Measurements from ENCODE around the gene ZNF609.

ZNF609 gene, protein sequence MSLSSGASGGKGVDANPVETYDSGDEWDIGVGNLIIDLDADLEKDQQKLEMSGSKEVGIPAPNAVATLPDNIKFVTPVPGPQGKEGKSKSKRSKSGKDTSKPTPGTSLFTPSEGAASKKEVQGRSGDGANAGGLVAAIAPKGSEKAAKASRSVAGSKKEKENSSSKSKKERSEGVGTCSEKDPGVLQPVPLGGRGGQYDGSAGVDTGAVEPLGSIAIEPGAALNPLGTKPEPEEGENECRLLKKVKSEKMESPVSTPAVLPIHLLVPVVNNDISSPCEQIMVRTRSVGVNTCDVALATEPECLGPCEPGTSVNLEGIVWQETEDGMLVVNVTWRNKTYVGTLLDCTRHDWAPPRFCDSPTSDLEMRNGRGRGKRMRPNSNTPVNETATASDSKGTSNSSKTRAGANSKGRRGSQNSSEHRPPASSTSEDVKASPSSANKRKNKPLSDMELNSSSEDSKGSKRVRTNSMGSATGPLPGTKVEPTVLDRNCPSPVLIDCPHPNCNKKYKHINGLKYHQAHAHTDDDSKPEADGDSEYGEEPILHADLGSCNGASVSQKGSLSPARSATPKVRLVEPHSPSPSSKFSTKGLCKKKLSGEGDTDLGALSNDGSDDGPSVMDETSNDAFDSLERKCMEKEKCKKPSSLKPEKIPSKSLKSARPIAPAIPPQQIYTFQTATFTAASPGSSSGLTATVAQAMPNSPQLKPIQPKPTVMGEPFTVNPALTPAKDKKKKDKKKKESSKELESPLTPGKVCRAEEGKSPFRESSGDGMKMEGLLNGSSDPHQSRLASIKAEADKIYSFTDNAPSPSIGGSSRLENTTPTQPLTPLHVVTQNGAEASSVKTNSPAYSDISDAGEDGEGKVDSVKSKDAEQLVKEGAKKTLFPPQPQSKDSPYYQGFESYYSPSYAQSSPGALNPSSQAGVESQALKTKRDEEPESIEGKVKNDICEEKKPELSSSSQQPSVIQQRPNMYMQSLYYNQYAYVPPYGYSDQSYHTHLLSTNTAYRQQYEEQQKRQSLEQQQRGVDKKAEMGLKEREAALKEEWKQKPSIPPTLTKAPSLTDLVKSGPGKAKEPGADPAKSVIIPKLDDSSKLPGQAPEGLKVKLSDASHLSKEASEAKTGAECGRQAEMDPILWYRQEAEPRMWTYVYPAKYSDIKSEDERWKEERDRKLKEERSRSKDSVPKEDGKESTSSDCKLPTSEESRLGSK (N-terminal part only)

DNA sequence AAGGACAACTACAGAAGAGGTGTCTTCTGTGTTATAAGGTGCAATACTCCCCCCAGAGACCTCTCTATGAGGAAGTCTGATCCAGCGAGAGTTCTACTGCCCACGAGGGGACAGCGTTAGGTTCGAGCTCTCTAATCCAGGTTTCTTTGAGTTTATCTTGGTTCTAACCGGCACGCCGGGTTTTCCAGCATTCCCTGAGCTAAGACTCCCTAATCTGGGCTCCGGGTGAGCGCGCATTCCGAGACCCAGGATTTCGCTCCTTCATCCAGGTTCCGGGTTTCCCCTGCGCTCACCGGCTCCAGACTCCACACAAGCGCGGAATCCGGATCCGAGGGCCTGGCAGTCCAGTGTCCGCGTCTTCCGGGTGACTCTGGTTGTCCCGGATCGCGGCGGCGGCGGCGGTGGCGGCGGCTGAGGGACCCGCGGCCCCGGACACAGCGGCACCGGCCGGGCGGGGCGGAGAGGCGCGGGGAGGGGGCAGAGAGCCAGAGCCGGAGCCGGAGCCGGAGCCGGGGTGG is at the start of gene ZNF609:
Gene ZNF609 (plus strand): TSS at position 373 of the 518 bp plus-strand sequence. CDS start 38,842 bp downstream, outside the sequence.
- no peak for DNase-seq

DNA sequence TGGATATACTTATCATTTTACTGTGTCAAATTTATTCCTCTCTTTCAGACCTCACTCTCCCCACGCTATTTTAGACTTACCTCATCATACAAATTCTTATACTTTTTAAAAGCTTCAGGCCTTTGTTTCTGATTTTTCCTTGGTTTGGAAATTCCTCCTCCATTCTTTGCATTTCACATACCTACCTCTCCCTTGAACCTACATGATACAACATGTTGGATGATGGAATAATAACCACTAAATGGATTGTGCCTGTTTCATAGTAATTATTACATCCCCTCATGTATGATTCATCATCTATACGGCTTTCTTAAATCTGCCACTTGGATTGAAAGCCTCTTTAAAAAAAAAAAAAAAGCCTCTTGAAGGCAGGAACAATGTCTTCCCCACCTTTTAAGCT is 48.2 kb upstream of the ZNF609 start:
- DNase-seq, result no peak

DNA sequence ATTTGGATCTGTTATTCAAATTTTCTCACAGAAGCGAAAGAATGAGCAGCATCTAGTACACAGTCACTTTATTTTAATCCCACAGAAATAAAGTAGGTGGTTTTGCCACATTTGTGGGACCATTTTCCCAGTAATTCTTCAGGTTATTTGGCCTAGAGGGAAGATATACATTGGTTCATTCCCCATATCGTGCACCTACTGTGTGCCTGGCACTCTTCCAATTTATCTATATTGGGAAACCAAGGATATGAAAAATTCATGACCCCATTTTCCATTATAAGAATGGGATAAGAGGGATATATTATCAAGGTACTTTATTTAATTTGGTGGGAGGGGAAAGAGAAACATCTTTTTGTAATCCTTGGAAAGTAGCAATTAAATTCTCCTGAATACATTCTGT is 37.7 kb upstream of the ZNF609 start:
- DNase-seq, result no peak

DNA sequence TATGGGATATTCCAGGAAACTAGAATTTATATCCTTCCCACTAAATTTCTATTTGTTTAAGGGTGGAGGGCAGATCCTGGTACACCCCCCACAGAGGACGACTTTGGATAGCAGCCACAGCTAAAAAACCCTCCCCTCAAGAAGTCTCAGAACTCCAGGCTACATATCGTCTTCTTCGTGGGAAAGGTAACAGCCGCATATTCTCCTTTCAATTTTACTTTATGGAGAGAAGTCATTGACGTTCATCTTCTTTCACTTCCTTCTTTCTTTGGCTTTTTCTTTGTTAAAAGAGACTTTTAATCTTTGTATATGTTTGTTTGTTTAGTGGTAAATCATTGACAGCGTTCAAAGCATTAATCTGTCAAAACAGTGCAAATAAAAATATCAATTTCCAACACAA is 36.4 kb upstream of the ZNF609 start:
- DNase-seq, result no peak

DNA sequence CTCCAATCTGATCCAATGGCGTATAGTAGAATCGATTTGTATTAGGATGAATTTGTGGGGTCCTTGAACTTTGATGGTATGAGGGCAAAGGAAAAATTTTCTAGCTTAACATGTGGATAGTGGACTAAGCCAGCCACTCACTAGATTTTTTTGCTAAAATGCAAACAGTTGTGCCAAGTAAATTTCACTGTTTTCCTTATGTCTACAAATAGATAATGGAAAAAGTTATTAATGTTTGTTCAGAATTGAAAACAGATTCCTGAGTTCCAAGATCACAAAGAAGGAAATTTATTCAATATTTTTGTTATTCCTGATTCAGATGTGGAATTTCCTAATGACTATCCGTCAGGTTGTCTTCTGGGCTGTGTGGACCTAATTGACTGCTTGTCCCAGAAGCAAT is 35.2 kb upstream of the ZNF609 start:
- DNase-seq, result no peak

DNA sequence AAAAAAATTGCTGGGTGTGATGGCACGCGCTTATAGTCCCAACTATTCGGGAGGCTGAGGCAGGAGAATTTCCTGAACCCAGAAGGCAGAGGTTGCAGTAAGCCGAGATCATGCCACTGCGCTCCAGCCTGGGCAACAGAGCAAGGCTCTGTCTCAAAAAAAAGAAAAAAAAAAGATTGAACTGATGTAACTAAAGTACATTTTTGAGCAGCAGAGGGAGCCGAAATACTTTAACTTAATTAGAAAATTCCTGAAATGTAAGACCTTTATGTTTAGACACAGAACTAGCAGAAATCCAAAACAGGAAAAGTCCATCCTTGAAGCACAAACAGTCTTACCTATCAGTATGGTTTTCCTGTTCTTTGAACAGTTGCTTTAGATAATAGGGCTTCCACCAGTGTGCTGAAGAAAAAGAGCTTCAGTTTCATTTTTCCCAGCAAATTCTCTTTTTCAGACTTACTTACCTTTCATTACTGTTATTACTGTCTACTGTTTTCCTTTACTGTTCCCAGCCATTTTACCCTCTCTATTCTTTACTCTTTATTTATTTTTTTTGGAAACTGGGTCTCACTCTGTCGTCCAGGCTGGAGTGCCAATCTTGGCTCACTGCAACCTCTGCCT is 33.4 kb upstream of the ZNF609 start:
- DNase-seq, result no peak

DNA sequence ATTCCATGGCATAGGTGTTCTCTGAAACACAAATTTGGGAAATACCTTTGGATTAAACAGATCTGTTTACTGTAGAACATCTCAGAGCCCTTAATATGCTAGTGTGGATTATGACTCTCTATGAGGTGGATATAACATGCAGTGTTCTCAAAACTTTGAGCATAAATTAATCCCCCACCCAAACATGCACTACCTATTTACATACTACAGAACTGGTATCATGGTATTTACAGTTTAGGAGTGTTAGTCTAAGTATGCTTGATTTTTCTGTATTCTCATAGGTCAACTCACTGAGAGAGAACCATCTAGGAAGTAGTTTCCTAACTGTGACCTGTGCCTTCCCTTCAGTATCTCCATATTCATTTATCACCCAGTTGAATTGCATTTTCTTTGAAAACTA is 30.9 kb upstream of the ZNF609 start:
- DNase-seq, result no peak

DNA sequence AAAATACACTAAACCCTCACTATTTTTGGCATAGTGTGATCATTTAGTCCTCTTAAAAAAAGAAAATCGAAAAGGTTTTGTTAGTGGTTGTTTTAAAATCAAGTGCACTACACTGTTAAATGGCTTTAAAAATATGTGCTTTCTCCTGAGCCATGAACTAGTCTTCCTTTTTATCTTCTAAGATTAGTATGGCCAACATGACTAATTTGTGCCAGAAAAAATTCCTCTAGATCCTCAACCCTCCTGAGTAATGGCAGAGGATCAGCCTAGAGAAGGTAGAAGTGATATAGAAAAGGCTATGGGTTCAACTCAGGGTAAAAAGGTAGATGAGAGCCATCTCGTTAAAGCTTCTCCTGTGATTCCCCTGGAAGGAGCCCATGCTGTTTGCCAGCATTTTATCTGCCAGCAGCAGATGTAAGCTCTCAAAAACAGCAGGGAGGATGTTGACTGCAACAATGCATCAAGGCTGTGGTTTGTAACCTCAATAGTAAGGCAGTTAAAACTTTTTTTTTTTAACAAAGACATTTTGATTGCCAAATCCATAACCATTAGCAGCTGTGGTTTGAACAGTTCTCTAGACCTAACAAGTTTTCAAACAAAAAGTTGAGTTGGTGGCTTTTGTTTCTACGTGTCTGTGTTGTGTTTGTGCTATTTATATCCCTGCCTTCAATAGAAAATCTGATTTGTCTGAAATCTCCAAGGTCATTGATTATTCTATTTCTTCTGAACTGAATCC is 30.2 kb upstream of the ZNF609 start:
- DNase-seq, result peak; percentile 78

DNA sequence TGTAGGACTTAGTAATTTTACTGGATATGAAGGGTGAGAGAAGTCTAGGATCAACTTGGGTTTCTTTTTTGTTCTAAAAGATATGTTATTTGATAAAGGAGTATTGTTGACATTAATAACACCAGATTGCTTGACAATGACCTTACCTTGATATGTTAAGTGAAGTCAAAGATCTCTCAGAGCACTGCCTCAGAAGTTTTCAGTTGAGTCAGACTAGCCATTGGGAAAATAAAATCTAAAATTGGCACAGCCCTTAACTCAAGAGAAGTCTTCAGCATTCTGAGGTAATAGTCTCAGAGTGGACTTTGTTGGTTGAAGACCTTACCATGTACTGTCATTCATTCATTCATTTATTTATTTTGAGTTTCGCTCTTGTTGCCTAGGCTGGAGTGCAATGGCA is 22.4 kb upstream of the ZNF609 start:
- no peak for DNase-seq

DNA sequence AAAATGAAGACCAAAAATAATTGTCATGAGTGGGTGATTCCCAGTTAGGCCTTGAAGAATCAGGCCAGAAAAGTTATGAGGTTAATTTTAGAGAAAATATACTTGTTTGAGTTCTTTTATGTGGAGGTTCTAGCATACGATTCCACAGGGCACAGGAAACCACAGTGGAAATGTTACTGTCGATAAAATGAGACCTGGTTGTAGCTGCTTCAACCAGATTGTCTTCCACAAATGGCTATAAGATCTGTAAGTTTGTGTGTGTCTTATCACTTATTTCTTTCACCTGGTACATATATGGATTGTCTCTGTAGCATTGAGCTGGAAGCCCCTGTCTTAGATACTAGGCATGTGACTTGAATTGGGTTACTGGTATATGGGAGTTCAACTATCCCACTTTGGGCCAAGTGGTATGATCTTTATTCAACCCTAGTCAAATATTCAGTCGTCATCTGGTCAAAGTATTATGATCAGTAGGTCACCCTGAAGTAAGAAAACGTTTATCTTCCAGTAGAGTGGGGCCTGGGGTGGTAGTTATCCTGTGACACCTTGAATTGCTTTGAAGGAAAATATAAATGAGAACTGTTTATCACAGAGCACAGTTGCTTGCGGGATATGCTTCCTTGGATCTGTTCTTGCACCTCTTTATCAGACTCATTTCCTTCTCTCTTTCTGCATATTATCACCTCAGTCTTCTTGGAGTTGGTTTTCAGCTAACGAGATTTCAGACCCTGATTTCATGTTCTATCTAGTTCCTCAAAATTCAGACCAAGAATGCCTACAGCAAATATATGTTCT is 21.5 kb upstream of the ZNF609 start:
- no peak for DNase-seq

DNA sequence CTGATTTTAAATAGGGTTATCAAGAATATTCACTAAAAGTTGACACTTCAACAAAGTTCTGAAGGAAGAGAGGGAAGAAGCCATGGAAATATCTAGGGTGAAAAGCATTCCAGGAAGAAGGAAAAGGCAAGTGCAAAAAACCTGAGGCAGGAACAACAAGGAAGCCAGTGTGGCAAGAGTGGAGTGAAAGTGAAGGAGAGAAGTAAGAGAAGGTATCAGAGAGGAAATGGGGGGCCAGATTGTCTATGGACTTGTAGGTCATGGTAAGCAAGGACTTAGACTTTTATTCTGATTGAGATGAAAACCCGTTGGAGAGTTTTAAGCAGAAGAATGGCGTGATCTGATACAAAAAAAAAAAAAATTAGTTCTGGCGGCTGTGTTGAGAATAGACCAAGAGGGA is 18.5 kb upstream of the ZNF609 start:
- no peak for DNase-seq

DNA sequence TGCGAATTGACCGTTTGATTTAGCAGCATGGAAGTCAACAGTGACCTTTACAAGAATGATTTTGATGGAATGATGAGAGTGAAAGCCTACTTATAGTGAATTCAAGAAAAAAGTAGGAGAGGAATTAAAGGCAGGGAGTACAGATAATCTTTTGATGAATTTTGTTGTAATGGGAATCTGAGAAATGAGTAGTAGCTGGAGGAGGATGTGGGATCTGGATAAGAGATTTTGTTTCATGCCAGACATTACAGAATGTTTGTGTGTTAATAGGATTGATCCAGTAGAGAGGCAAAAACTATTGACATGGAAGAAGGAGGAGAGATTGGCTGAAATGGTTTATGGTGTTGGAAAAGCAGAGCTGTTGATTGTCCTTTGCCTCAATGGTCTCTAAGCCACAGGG is 17.4 kb upstream of the ZNF609 start:
- DNase-seq, result no peak

DNA sequence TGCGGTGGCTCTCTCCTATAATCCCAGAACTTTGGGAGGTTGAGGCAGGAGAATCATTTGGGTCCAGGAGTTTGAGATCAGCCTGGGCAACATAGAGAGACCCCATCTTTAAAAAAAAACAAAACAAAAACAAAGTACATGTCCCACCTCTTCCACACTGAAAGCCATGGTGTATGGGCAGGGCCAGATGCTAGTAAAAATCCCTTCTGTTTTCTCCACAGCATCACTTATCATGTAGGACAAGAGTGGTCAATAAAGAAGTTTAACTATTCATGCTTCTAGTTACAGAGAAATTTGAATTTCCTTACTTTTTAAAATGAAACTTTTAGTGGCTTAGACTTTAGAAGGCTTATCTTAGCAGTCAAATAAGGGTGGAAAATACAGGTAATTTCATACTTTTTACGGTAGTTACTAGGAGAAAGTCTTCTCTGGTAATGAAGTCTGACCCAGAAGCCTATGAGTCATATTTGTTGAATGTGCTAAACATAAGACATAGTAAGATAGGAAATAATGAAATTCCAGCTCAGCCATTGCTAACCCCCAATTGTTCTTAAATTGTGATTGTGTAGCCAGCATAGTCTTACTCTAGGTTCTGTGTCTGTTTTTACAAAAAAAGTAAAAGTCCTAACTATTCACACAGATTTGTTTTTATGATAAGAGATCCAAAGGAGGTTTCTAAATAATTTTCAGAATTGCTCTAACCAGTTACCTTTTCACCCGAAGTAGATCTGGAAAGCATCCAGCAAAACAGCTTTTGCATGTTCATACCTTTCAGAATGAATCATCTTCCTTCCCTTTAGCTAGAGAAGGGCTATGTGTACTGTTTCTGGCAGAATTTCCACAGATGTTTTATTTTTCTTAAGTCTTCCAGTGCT is 16.4 kb upstream of the ZNF609 start:
- DNase-seq, result no peak

DNA sequence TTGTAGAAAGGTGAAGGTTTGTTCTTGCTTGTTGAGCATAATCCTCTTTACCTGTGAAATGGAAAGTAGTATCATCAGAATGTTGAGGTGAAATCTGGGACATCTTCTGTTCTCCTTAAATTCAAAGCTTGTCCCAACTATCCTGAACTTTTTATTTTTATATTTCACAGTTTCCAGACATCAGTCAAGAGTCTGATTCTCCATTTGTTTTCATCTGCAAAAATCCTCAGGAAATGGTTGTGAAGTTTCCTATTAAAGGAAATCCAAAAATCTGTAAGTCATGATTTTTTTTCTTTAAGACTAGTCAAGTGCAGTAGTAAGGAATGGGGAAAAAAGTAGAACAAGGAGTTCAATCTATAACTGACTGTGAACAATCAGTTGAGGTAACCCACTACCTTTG is 15.5 kb upstream of the ZNF609 start:
- no peak for DNase-seq

DNA sequence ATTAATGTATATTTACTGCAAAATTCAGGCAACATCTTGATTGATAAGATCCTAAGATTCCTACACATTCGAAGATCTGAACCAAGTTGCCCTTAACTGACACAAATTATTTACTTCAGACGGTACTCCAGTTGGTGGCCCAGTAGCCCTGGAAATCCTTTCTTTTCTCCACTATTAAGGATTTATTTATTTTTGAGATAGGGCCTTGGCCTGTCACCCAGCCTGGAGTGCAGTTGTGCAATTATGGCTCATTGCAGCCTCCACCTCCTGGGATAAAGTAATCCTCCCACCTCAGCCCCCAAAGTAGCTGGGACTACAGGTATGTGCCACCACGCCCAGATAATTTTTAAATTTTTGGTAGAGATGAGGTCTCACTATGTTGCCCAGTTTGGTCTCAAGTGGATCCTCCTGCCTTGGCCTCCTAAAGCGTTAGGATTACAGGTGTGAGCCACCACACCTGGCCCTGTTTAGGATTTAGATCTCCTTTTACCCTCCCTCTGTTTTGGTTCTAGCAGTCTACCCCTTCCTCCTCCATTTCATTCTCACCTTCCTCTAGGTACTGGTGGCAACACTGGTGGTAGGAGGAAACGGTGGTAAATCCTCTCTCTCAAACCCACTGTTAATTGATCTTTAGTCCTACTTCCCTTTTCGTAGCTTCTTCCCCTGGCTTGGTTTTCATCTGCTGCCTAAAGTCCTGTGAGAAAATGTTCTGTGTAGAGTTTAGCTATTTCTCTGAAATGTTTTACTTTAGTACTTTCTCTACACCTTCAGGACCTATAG is 12.7 kb upstream of the ZNF609 start:
- DNase-seq, result no peak

DNA sequence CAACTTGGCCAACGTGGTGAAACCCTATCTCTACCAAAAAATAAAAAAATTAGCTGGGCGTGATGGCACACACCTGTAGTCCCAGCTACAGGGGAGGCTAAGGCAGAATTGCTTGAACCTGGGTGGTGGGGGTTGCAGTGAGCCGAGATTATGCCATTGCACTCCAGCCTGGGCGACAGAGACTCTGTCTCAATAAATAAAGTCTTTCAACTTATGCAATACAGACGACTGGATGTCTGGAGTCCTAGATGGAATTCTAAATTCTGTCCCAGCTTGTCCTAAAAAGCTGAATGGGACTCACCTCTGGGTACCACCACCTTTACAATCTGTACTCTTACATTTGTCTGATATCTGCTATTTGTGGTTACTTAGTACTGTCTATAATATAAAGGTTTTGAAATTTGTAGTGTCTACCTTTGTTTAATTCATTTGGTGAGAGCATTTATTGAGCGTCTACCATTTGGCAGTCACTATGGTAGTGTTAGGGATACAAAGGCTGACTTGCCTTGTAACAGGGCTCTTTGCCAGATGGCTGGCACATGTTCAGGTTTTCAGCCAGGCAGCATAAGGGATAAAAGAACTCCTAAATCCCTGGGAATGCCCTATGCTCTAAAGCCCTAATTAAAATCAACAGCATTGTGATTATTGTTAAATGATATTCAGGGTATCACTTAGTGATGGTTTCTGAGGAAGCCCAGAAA is 7.2 kb upstream of the ZNF609 start:
- no peak for DNase-seq

DNA sequence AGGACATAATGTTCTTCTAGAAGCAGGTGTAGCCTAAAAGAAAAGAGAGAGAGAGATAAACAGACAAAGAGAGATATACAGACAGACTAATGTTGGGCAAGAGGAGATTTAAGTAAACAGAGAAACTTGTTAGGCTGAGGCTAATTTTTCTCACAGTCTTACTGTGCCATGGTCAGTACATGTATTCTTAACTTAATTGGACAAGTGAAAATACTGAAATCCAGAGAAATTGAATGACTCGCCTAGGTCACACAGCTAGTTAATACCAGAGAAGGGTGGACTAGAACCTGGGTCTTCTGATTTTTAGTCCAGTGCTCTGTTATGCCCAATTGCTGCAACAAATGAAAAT is 6.7 kb upstream of the ZNF609 start:
- no peak for DNase-seq

DNA sequence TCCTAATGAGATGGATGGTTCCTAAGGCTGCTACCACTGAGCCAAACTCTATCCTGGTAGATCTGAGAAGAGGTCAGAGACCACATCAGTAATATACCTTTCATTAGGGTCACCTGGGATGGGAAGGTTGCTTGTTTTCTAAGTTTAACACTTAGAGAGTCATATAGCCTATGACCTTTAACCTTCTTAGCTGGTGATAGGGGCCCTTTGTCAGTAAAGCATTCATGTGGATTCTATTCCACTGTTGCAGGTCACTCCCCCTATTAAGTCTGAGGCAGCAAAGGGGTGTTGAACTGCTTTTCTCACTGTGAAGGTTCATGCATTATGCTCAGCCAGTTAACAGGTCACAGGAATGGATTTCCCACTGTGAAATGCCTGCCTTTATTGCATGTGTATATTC is 6.1 kb upstream of the ZNF609 start:
- DNase-seq, result no peak

DNA sequence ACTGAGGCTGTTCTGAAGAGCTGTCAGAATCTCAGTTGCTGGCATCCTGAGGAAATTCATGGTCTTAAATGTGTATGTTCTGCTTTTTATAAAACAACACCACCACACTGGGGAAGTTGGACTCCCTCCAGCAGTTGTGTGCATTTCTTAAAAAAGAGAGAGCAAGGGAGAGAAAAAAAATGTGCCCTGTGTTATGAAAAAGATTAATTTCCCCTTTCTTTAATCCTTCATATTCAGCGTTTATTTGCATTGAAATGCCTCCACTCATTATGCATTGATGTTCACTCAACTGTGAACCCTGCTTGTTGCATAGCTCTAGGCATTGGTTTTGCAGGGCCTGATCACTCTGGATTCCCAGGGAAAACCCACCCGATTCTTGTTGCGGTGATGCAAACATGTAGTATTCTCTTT is 4.4 kb upstream of the ZNF609 start:
- peak; percentile 35 for DNase-seq

Measured in SIG-M5 (cell line).